ENCODE results near the gene WNK2.
"Not testable (repeated sequence)": the region's sequence is repeated elsewhere in the genome, so short reads cannot be mapped to it uniquely, and the experiment has no call there.

DNA sequence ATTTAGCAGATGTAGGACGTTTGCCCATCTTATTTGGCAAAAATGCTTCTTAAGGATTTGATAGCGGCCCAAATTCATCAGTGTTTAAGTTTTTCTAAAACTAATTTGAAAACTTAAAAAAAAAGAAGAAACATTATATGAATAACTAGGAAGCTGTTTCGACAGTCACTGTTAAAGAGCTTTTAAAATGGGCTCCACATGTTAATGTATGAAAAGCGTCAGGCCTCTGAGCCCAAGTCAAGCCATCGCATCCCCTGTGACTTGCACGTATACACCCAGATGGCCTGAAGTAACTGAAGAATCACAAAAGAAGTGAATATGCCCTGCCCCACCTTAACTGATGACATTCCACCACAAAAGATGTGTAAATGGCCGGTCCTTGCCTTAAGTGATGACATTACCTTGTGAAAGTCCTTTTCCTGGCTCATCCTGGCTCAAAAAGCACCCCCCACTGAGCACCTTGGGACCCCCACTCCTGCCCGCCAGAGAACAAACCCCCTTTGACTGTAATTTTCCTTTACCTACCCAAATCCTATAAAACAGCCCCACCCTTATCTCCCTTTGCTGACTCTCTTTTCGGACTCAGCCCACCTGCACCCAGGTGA lies 163.5 kb downstream of the WNK2 start:
- TF ChIP-seq, protein P1, sequence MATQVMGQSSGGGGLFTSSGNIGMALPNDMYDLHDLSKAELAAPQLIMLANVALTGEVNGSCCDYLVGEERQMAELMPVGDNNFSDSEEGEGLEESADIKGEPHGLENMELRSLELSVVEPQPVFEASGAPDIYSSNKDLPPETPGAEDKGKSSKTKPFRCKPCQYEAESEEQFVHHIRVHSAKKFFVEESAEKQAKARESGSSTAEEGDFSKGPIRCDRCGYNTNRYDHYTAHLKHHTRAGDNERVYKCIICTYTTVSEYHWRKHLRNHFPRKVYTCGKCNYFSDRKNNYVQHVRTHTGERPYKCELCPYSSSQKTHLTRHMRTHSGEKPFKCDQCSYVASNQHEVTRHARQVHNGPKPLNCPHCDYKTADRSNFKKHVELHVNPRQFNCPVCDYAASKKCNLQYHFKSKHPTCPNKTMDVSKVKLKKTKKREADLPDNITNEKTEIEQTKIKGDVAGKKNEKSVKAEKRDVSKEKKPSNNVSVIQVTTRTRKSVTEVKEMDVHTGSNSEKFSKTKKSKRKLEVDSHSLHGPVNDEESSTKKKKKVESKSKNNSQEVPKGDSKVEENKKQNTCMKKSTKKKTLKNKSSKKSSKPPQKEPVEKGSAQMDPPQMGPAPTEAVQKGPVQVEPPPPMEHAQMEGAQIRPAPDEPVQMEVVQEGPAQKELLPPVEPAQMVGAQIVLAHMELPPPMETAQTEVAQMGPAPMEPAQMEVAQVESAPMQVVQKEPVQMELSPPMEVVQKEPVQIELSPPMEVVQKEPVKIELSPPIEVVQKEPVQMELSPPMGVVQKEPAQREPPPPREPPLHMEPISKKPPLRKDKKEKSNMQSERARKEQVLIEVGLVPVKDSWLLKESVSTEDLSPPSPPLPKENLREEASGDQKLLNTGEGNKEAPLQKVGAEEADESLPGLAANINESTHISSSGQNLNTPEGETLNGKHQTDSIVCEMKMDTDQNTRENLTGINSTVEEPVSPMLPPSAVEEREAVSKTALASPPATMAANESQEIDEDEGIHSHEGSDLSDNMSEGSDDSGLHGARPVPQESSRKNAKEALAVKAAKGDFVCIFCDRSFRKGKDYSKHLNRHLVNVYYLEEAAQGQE (tag by site-specific recombination; IDR thresholded peaks at IDR 0.05): not testable (repeated sequence)
- TF ChIP-seq ZSCAN16 (tag by site-specific recombination; IDR thresholded peaks at IDR 0.05); ZNF174 (tag by site-specific recombination; IDR thresholded peaks at IDR 0.05); TCF7L2 (IDR thresholded peaks at IDR 0.05; ENCODE audit: borderline replicate concordance, low read depth, low read length); YY1 (tag by site-specific recombination; IDR thresholded peaks at IDR 0.05); ZNF48 (tag by site-specific recombination; IDR thresholded peaks at IDR 0.05); ZNF223 (tag by site-specific recombination; IDR thresholded peaks at IDR 0.05); ZNF302 (tag by site-specific recombination; IDR thresholded peaks at IDR 0.05; ENCODE audit: low read depth); ZNF624 (tag by site-specific recombination; IDR thresholded peaks at IDR 0.05): not testable (repeated sequence)
- TF ChIP-seq, protein P2, sequence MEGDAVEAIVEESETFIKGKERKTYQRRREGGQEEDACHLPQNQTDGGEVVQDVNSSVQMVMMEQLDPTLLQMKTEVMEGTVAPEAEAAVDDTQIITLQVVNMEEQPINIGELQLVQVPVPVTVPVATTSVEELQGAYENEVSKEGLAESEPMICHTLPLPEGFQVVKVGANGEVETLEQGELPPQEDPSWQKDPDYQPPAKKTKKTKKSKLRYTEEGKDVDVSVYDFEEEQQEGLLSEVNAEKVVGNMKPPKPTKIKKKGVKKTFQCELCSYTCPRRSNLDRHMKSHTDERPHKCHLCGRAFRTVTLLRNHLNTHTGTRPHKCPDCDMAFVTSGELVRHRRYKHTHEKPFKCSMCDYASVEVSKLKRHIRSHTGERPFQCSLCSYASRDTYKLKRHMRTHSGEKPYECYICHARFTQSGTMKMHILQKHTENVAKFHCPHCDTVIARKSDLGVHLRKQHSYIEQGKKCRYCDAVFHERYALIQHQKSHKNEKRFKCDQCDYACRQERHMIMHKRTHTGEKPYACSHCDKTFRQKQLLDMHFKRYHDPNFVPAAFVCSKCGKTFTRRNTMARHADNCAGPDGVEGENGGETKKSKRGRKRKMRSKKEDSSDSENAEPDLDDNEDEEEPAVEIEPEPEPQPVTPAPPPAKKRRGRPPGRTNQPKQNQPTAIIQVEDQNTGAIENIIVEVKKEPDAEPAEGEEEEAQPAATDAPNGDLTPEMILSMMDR (tag by site-specific recombination; IDR thresholded peaks at IDR 0.05): not testable (repeated sequence)

Measured in HEK293 (cell line).